GM23248 (cell line): ENCODE results near the gene DIP2C.

Experiments used
- EZH2 ChIP-seq: fragments of 200-600 bp; sonication (generic); IDR thresholded peaks from 2 replicates; pipeline ENCODE4 v1.6.1; 2018; ENCODE audit warnings: antibody characterized with exemption, mild to moderate bottlenecking; ENCODE audit not compliant: insufficient read depth, poor library complexity, severe bottlenecking
- EZH2phosphoT487 ChIP-seq: fragments of 200-600 bp; sonication (generic); IDR thresholded peaks from 2 replicates; pipeline ENCODE4 v1.6.1; 2018; ENCODE audit warnings: antibody characterized with exemption, moderate library complexity, mild to moderate bottlenecking, low read depth; ENCODE audit not compliant: insufficient read depth

GRCh38 chr10:727162-727790 is 37.8 kb upstream of the DIP2C start:
- TF ChIP-seq EZH2 (no peak), EZH2phosphoT487 (no peak)
